ENCODE data around the gene FOXL2NB.

FOXL2NB gene

DNA sequence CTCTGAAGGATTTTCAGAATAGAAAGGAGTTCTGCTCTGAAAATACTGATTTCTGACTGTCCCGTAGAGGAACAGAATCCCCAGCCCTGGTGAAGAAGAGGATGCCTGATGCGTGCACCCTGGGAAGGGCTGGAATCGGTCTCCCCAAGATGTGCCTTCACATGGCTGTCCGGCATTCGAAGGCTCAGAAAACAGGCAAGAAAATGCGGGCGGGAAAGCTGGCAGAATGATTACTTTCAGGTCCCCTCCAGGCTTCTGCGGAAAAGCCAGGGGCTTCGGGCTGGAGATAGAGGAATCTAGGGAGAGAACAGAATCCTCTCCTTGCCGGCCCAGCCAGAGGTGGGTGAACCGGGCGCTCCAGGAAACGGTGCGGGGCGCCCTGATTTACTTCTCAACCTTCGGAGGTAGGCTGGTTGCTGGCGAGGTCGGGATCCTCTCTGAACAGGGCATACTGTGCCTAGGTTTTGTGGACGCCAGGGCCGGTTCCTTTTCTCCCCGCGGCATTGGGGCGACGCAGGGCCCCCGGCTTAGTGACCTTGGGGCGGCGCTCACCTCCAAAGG lies 2.5 kb downstream of the FOXL2NB start:
- Histone ChIP-seq H3F3A (ENCODE audit: low read depth) (no peaks in the 10 kb centered on the region), H4K20me1 (ENCODE audit: insufficient read depth, low read length, poor library complexity, severe bottlenecking) (no peaks in the 10 kb centered on the region), H3K4me3 (ENCODE audit: low read length, poor library complexity, severe bottlenecking) (peak overlapping the region; percentile 64), H3K9me3 (ENCODE audit: insufficient read depth, low read depth, low read length) (no peaks in the 10 kb centered on the region), H3K4me2 (ENCODE audit: low read depth, low read length, poor library complexity, severe bottlenecking) (peak overlapping the region; percentile 76), H3K79me2 (ENCODE audit: insufficient read depth, low read length) (no peaks in the 10 kb centered on the region), H3K9me2 (replicated peaks; ENCODE audit: low read depth, low read length) (no peaks in the 10 kb centered on the region), H3K4me1 (ENCODE audit: insufficient read depth, low read length, poor library complexity, severe bottlenecking) (peaks cover 7% of the 10 kb centered on the region), H2AFZ (ENCODE audit: low read length) (peak overlapping the region; percentile 69), H3K27me3 (ENCODE audit: insufficient read depth, low read length, poor library complexity, severe bottlenecking) (peaks cover 16% of the 10 kb centered on the region), H3K36me3 (ENCODE audit: insufficient read depth, low read length) (no peaks in the 10 kb centered on the region), H3K9ac (ENCODE audit: low read depth, low read length, poor library complexity, severe bottlenecking) (peak overlapping the region; percentile 49)
- TF ChIP-seq EZH2phosphoT487 (IDR thresholded peaks at IDR 0.05; ENCODE audit: borderline replicate concordance), result no peak

DNA sequence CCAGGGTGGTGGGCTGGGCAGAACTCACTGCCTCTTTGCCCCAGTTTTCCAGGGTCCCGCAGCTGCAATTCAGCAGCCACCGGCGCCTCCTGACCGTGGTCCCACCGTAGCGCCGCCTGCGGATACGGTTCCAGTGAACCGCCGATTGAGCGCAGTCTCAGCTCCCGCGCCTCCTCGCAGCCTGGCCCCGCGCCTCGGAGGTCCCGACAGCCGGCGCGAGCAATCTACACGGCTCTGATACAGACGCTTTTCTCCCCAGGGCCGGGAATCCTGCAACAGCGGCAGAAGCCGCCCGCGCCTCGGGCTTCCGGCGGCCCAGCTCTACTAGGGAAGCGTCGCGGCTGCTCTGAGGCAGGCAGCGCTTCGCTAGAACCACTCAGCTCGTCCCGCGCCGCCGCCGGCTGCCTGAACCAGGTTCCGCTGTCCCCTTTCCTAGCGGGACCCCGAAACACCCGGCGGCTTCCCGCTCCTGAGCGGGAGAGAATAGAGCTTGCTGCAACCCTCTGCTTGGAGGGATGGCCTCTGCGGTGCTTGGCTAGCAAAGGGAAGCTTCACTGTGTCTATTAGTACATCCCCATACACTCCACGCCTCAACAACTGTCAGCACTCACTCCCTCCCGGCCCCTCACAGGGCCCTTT lies 3.1 kb downstream of the FOXL2NB start:
- Histone ChIP-seq H3F3A (ENCODE audit: low read depth) (no peaks in the 10 kb centered on the region), H4K20me1 (ENCODE audit: insufficient read depth, low read length, poor library complexity, severe bottlenecking) (no peaks in the 10 kb centered on the region), H3K36me3 (ENCODE audit: insufficient read depth, low read length) (no peaks in the 10 kb centered on the region), H2AFZ (ENCODE audit: low read length) (peak overlapping the region; percentile 69), H3K27me3 (ENCODE audit: insufficient read depth, low read length, poor library complexity, severe bottlenecking) (peaks cover 16% of the 10 kb centered on the region), H3K9me3 (ENCODE audit: insufficient read depth, low read depth, low read length) (no peaks in the 10 kb centered on the region), H3K4me3 (ENCODE audit: low read length, poor library complexity, severe bottlenecking) (peak overlapping the region; percentile 64), H3K4me1 (ENCODE audit: insufficient read depth, low read length, poor library complexity, severe bottlenecking) (peaks cover 7% of the 10 kb centered on the region), H3K9ac (ENCODE audit: low read depth, low read length, poor library complexity, severe bottlenecking) (peak overlapping the region; percentile 49), H3K79me2 (ENCODE audit: insufficient read depth, low read length) (no peaks in the 10 kb centered on the region), H3K4me2 (ENCODE audit: low read depth, low read length, poor library complexity, severe bottlenecking) (peak overlapping the region; percentile 76), H3K9me2 (replicated peaks; ENCODE audit: low read depth, low read length) (no peaks in the 10 kb centered on the region)
- TF ChIP-seq EZH2phosphoT487 (IDR thresholded peaks at IDR 0.05; ENCODE audit: borderline replicate concordance), result no peak
- TF ChIP-seq CTCF (conservative IDR thresholded peaks at IDR 0.05; ENCODE audit: low read length), result no peak

DNA sequence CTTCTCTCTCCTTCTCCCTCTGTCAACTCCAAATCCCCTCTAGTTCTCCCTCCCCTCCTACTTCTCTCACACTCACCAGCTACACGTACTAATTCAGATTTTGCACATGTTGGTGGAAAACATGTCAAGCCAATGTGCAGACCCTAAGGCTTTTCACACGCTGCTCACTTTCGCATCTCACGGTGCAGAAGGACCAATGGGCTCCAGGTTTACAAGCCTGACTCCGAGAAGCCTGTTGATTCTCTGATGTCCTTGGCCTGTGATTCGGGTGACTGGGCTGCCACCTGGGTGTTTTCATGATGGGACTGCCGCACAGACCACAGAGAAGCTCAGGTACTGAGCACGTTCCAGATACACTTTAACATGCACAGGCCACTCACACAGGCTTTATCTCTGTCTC lies 3.7 kb downstream of the FOXL2NB start:
- no peak for TF ChIP-seq EZH2phosphoT487 (IDR thresholded peaks at IDR 0.05; ENCODE audit: borderline replicate concordance)
- TF ChIP-seq CTCF (conservative IDR thresholded peaks at IDR 0.05; ENCODE audit: low read length), result no peak
- Histone ChIP-seq H2AFZ (ENCODE audit: low read length) (peak overlapping the region; percentile 69), H4K20me1 (ENCODE audit: insufficient read depth, low read length, poor library complexity, severe bottlenecking) (no peaks in the 10 kb centered on the region), H3K4me3 (ENCODE audit: low read length, poor library complexity, severe bottlenecking) (peak overlapping the region; percentile 64), H3K36me3 (ENCODE audit: insufficient read depth, low read length) (no peaks in the 10 kb centered on the region), H3K9me2 (replicated peaks; ENCODE audit: low read depth, low read length) (no peaks in the 10 kb centered on the region), H3K9me3 (ENCODE audit: insufficient read depth, low read depth, low read length) (no peaks in the 10 kb centered on the region), H3K27me3 (ENCODE audit: insufficient read depth, low read length, poor library complexity, severe bottlenecking) (peaks cover 16% of the 10 kb centered on the region), H3F3A (ENCODE audit: low read depth) (no peaks in the 10 kb centered on the region), H3K4me1 (ENCODE audit: insufficient read depth, low read length, poor library complexity, severe bottlenecking) (peaks cover 7% of the 10 kb centered on the region), H3K79me2 (ENCODE audit: insufficient read depth, low read length) (no peaks in the 10 kb centered on the region), H3K4me2 (ENCODE audit: low read depth, low read length, poor library complexity, severe bottlenecking) (peak overlapping the region; percentile 76), H3K9ac (ENCODE audit: low read depth, low read length, poor library complexity, severe bottlenecking) (no peak overlapping the region)

All from Loucy (cell line).